Activated CD4-positive, alpha-beta T cell treated with anti-CD3 and anti-CD28 coated beads for 24 hours (primary cell): ENCODE measurements around the gene MYO7B.

Experiments
- DNase-seq, 2 donors: peaks; one replicate each; pipeline ENCODE4 v3.0.0-alpha.2; 2020; ENCODE audit warnings: low read depth in 2 of 2

Gene MYO7B

GRCh38 chr2:127626175-127626574 is 90.7 kb downstream of the MYO7B start:
- DNase-seq, result no peak

- no peak for DNase-seq
Measured at GRCh38 chr2:127626917-127627739, 91.6 kb downstream of the MYO7B start.

- no peak for DNase-seq
Measured at GRCh38 chr2:127627740-127628571, 92.5 kb downstream of the MYO7B start.

- DNase-seq, result no peak
Measured at GRCh38 chr2:127628767-127629614, 93.5 kb downstream of the MYO7B start.

GRCh38 chr2:127629637-127630036 is 94.2 kb downstream of the MYO7B start:
- no peak for DNase-seq

GRCh38 chr2:127630096-127630863 is 94.8 kb downstream of the MYO7B start:
- DNase-seq, result no peak

- no peak for DNase-seq
Measured at GRCh38 chr2:127630864-127631540, 95.5 kb downstream of the MYO7B start.

GRCh38 chr2:127631541-127631996 is 96.1 kb downstream of the MYO7B start:
- no peak for DNase-seq

GRCh38 chr2:127631997-127632581 is 96.6 kb downstream of the MYO7B start:
- DNase-seq, result no peak

- no peak for DNase-seq
Measured at GRCh38 chr2:127632592-127633489, 97.4 kb downstream of the MYO7B start.

GRCh38 chr2:127633556-127634065 is 98.1 kb downstream of the MYO7B start:
- DNase-seq, result no peak

GRCh38 chr2:127634066-127634617 is 98.7 kb downstream of the MYO7B start:
- no peak for DNase-seq

- DNase-seq, result no peak
Measured at GRCh38 chr2:127634626-127635379, 99.3 kb downstream of the MYO7B start.

GRCh38 chr2:127635380-127636237 is 100.1 kb downstream of the MYO7B start:
- no peak for DNase-seq

GRCh38 chr2:127636248-127637235 is 101.1 kb downstream of the MYO7B start:
- no peak for DNase-seq

- no peak for DNase-seq
Measured at GRCh38 chr2:127637236-127637630, 101.8 kb downstream of the MYO7B start.
